B cell (primary cell): Measurements from ENCODE around the gene KLHL22. TPM values are rescaled to one million over a fixed set of nuclear protein-coding genes. Genes with fewer than 3 reads are reported as not detected.

Experiments
- ATAC-seq: fragments of 200-7000 bp; cut with Tn5 transposase; one replicate; pipeline ENCODE4 v1.10.0; 2021; ENCODE audit warnings: low read depth, mild to moderate bottlenecking, moderate number of reproducible peaks, moderate library complexity
- CTCF ChIA-PET: fragments of 350-600 bp; sonication (Branson Sonifier 250); formaldehyde crosslinking; loops from one replicate; lab custom pipeline; 2021; ENCODE audit warnings: antibody characterized with exemption, inconsistent platforms; lab: Charles Lee
- POLR2A ChIA-PET: fragments of 350-600 bp; sonication (Branson Sonifier 250); formaldehyde crosslinking; loops from one replicate; lab custom pipeline; 2021; ENCODE audit warnings: antibody characterized with exemption; lab: Charles Lee
- DNase-seq: peaks from one replicate; pipeline ENCODE4 v3.0.0; 2013
- H2AFZ ChIP-seq: 2 replicates; pipeline ENCODE4 v1.6.1; 2012; ENCODE audit warnings: mild to moderate bottlenecking, low read depth, low read length; ENCODE audit not compliant: insufficient read depth, poor library complexity, severe bottlenecking
- H3K27ac ChIP-seq, 2 donors: 1 replicate in 1 of 2; 2 replicates in 1 of 2; pipeline ENCODE4 v1.5.1; 2012 to 2013; ENCODE audit warnings: low read length in 2 of 2, mild to moderate bottlenecking in 2 of 2, moderate library complexity in 1 of 2
- H3K27me3 ChIP-seq, 4 experiments: fragments of 200-600 bp in 1 of 4; sonication (generic) in 1 of 4; replicated peaks in 1 of 4; 1 replicate in 2 of 4; 2 replicates in 2 of 4; pipeline versions ENCODE4 v1.6.1 to v1.7.0; 2013 to 2016; ENCODE audit warnings: low read length in 3 of 4, mild to moderate bottlenecking in 2 of 4, mixed read lengths in 1 of 4, moderate library complexity in 1 of 4; ENCODE audit not compliant: insufficient read depth in 4 of 4, control insufficient read depth in 3 of 4; ENCODE audit errors: control extremely low read depth in 1 of 4
- H3K36me3 ChIP-seq, 2 experiments: replicated peaks in 1 of 2; 1 replicate in 1 of 2; 2 replicates in 1 of 2; pipeline versions ENCODE4 v1.6.1 to v1.7.1; 2013; ENCODE audit warnings: low read length in 1 of 2; ENCODE audit not compliant: insufficient read depth in 2 of 2, control insufficient read depth in 1 of 2; ENCODE audit errors: control extremely low read depth in 1 of 2, extremely low read depth in 1 of 2
- H3K4me1 ChIP-seq, 2 donors: fragments of 200-600 bp in 1 of 2; sonication (generic) in 1 of 2; 1 replicate in 1 of 2; 2 replicates in 1 of 2; pipeline versions ENCODE4 v1.5.1 to v1.6.1; 2013 to 2017; ENCODE audit warnings: low read length in 2 of 2; ENCODE audit not compliant: control insufficient read depth in 2 of 2, insufficient read depth in 2 of 2
- H3K4me2 ChIP-seq: replicated peaks from 2 replicates; pipeline ENCODE3; 2012; ENCODE audit warnings: mild to moderate bottlenecking, low read depth, low read length; ENCODE audit not compliant: poor library complexity, severe bottlenecking
- H3K4me3 ChIP-seq, 5 experiments: fragments of 200-600 bp in 1 of 5; sonication (generic) in 1 of 5; 1 replicate in 3 of 5; 2 replicates in 2 of 5; pipeline versions ENCODE4 v1.5.1 to v1.7.0; 2011 to 2016; ENCODE audit warnings: low read length in 4 of 5, mild to moderate bottlenecking in 4 of 5, low read depth in 2 of 5, control low read depth in 1 of 5, moderate library complexity in 1 of 5; ENCODE audit not compliant: insufficient read depth in 1 of 5; ENCODE audit errors: control extremely low read depth in 1 of 5, extremely low read depth in 1 of 5
- H3K79me2 ChIP-seq: fragments of 200-600 bp; sonication (generic); one replicate; pipeline ENCODE4 v1.6.0; 2016; ENCODE audit warnings: low read length; ENCODE audit not compliant: control insufficient read depth, insufficient read depth
- H3K9ac ChIP-seq: fragments of 200-600 bp; sonication (generic); 2 replicates; pipeline ENCODE4 v1.6.1; 2017; ENCODE audit warnings: mild to moderate bottlenecking, low read length, moderate library complexity
- H3K9me3 ChIP-seq, 3 donors: one replicate each; pipeline versions ENCODE4 v1.6.1 to v1.7.1; 2013; ENCODE audit warnings: low read length in 2 of 3; ENCODE audit not compliant: control insufficient read depth in 2 of 3, insufficient read depth in 1 of 3; ENCODE audit errors: control extremely low read depth in 1 of 3
- H4K20me1 ChIP-seq: 2 replicates; pipeline ENCODE4 v1.6.0; 2012; ENCODE audit warnings: mild to moderate bottlenecking, low read length; ENCODE audit not compliant: insufficient read depth, control insufficient read depth, poor library complexity, severe bottlenecking
- H3K27ac Mint-ChIP-seq: one replicate; pipeline ENCODE4 v1.8.0; 2021; ENCODE audit warnings: mixed read lengths
- H3K27me3 Mint-ChIP-seq: one replicate; pipeline ENCODE4 v1.8.0; 2021; ENCODE audit warnings: mixed read lengths
- H3K4me1 Mint-ChIP-seq: one replicate; pipeline ENCODE4 v1.8.0; 2021; ENCODE audit warnings: mixed read lengths
- H3K4me3 Mint-ChIP-seq: one replicate; pipeline ENCODE4 v1.8.0; 2021; ENCODE audit warnings: mixed read lengths
- H3K9me3 Mint-ChIP-seq: one replicate; pipeline ENCODE4 v1.8.0; 2022; ENCODE audit warnings: mixed read lengths; ENCODE audit not compliant: insufficient read depth
- EZH2 ChIP-seq: IDR thresholded peaks from 2 replicates; pipeline ENCODE4 v1.6.1; 2012; ENCODE audit warnings: borderline replicate concordance, low read depth, mild to moderate bottlenecking, moderate library complexity, low read length; ENCODE audit not compliant: insufficient read depth, poor library complexity, severe bottlenecking
- whole genome bisulfite sequencing: methylation state at CpG from one replicate; pipeline ENCODE4 v1.1.5; 2013; ENCODE audit warnings: missing lambda C conversion rate; ENCODE audit not compliant: insufficient coverage; 5-methylcytosine and 5-hydroxymethylcytosine counted together
- intact Hi-C: fragments of 100-400 bp; cut with micrococcal nuclease; formaldehyde crosslinking; loops from one replicate; pipeline ENCODE4 v1.10.0; 2022
- polyA plus RNA-seq: library from polyadenylated mRNA; depleted of rRNA; stranded (reverse); fragments of >200 nt; gene quantifications from 2 replicates; pipeline ENCODE4 v1.2.3, GENCODE V29; 2012
- total RNA-seq, 2 donors: library from RNA; stranded (reverse); fragments of 120-200 nt in 1 of 2; gene quantifications; 1 replicate in 1 of 2; 2 replicates in 1 of 2; pipeline versions ENCODE4 v1.2.3 to v1.2.4, GENCODE V29; 2013 to 2022
- TF ChIP-seq, protein P1 (sequence below): fragments of 200-600 bp; IDR thresholded peaks from one replicate; pipeline ENCODE4 v1.8.0; 2022; ENCODE audit warnings: antibody characterized with exemption, mild to moderate bottlenecking

Gene KLHL22
- total and polyA plus RNA-seq, 2 donors (not counting 1 experiment from before 2014, with no cell fraction given): 37.0 to 45.6 TPM

- POLR2A ChIA-PET: interaction anchor here (1.6 kb wide), 1 partner anchor 23 kb away, joined by 6 read pairs; no protein-coding TSS in a partner anchor
Measured at GRCh38 chr22:20440637-20441591, 54.7 kb downstream of the KLHL22 start.

More at GRCh38 chr22:20440637-20441591, 54.7 kb downstream of the KLHL22 start:
- H4K20me1 ChIP-seq: peaks cover 19% of the 10 kb centered on the region
- H3K4me1 ChIP-seq: peaks cover 18 to 24% of the 10 kb centered on the region in 2 donors
- H3K36me3 ChIP-seq: peaks cover under 1 to 25% of the 10 kb centered on the region in 2 experiments
- WGBS: 89% methylated on average over 12 of the region's 13 CpGs
- no peak overlapping the region for H3K9ac ChIP-seq
- H2AFZ ChIP-seq: no peak overlapping the region
- no peak overlapping the region for H3K27ac ChIP-seq
- H3K27me3 Mint-ChIP-seq: peaks cover 12% of the 10 kb centered on the region
- H3K27me3 ChIP-seq: peaks cover 0 to 29% (median 14%) of the 10 kb centered on the region in 4 experiments
- no peak overlapping the region for H3K4me3 Mint-ChIP-seq
- no peak for ATAC-seq
- H3K79me2 ChIP-seq: no peaks in the 10 kb centered on the region
- no peak overlapping the region for H3K27ac Mint-ChIP-seq
- CTCF ChIA-PET: interaction anchor here (1.1 to 1.8 kb wide), 2 partner anchors 12 to 23 kb away, joined by 3 to 7 read pairs; no protein-coding TSS in a partner anchor
- intact Hi-C loops: no loop called here
- TF ChIP-seq, protein P1, sequence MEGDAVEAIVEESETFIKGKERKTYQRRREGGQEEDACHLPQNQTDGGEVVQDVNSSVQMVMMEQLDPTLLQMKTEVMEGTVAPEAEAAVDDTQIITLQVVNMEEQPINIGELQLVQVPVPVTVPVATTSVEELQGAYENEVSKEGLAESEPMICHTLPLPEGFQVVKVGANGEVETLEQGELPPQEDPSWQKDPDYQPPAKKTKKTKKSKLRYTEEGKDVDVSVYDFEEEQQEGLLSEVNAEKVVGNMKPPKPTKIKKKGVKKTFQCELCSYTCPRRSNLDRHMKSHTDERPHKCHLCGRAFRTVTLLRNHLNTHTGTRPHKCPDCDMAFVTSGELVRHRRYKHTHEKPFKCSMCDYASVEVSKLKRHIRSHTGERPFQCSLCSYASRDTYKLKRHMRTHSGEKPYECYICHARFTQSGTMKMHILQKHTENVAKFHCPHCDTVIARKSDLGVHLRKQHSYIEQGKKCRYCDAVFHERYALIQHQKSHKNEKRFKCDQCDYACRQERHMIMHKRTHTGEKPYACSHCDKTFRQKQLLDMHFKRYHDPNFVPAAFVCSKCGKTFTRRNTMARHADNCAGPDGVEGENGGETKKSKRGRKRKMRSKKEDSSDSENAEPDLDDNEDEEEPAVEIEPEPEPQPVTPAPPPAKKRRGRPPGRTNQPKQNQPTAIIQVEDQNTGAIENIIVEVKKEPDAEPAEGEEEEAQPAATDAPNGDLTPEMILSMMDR: no peak
- TF ChIP-seq EZH2: no peak
- H3K4me1 Mint-ChIP-seq: peaks cover 17% of the 10 kb centered on the region
- H3K9me3 Mint-ChIP-seq: no peaks in the 10 kb centered on the region
- DNase-seq: no peak
- no peak overlapping the region for H3K4me3 ChIP-seq
- H3K9me3 ChIP-seq: peaks cover 0 to 17% (median 0%) of the 10 kb centered on the region in 3 donors
- H3K4me2 ChIP-seq: no peak overlapping the region
